ENCODE results near the gene MSI2.
A peak's percentile ranks its signal among the peaks of the same experiment; 100 is the strongest.
"Not testable (repeated sequence)": the region's sequence is repeated elsewhere in the genome, so short reads cannot be mapped to it uniquely, and the experiment has no call there.

The MSI2 gene

GRCh38 chr17:57294101-57294500 is 37.8 kb downstream of the MSI2 start:
- DNase-seq: peak; percentile 90

- peak; percentile 86 for DNase-seq
Measured at GRCh38 chr17:57294629-57295501, 38.5 kb downstream of the MSI2 start.

GRCh38 chr17:57295526-57296023 is 39.3 kb downstream of the MSI2 start:
- peak; percentile 57 for DNase-seq

- DNase-seq: peak; percentile 92
Measured at GRCh38 chr17:57296231-57296630, 39.9 kb downstream of the MSI2 start.

GRCh38 chr17:57299176-57299575 is 42.9 kb downstream of the MSI2 start:
- DNase-seq: no peak

- not testable (repeated sequence) for DNase-seq
Measured at GRCh38 chr17:57300592-57300991, 44.3 kb downstream of the MSI2 start.

GRCh38 chr17:57302690-57303465 is 46.6 kb downstream of the MSI2 start:
- DNase-seq: no peak

- DNase-seq: no peak
Measured at GRCh38 chr17:57305144-57305728, 48.9 kb downstream of the MSI2 start.

GRCh38 chr17:57305908-57306504 is 49.7 kb downstream of the MSI2 start:
- no peak for DNase-seq

GRCh38 chr17:57308543-57309186 is 52.3 kb downstream of the MSI2 start:
- DNase-seq: no peak

GRCh38 chr17:57309479-57309878 is 53.2 kb downstream of the MSI2 start:
- no peak for DNase-seq

- DNase-seq: peak; percentile 39
Measured at GRCh38 chr17:57311281-57312216, 55.2 kb downstream of the MSI2 start.

- DNase-seq: no peak
Measured at GRCh38 chr17:57312242-57312641, 55.9 kb downstream of the MSI2 start.

GRCh38 chr17:57313097-57313835 is 56.9 kb downstream of the MSI2 start:
- peak; percentile 40 for DNase-seq

- no peak for DNase-seq
Measured at GRCh38 chr17:57315061-57316015, 59.0 kb downstream of the MSI2 start.

- DNase-seq: no peak
Measured at GRCh38 chr17:57316361-57316760, 60.0 kb downstream of the MSI2 start.

- DNase-seq: no peak
Measured at GRCh38 chr17:57317079-57317478, 60.8 kb downstream of the MSI2 start.

GRCh38 chr17:57318913-57319312 is 62.6 kb downstream of the MSI2 start:
- DNase-seq: no peak

GRCh38 chr17:57319806-57320205 is 63.5 kb downstream of the MSI2 start:
- DNase-seq: no peak

All from NCI-H1105 treated with DMSO at 0.1 percent for 48 hours (cell line).